HUES6 (cell line): ENCODE results near the gene JAZF1.

Experiments used
- H3K27ac ChIP-seq: 2 replicates; pipeline ENCODE4 v1.7.0; 2013; ENCODE audit warnings: low read depth, mild to moderate bottlenecking, low read length, inconsistent platforms
- H3K27me3 ChIP-seq: 2 replicates; pipeline ENCODE4 v1.6.1; 2013; ENCODE audit warnings: low read length; ENCODE audit not compliant: control insufficient read depth, insufficient read depth
- H3K36me3 ChIP-seq: 2 replicates; pipeline ENCODE4 v1.6.1; 2013; ENCODE audit warnings: low read length; ENCODE audit not compliant: control insufficient read depth, insufficient read depth
- H3K4me1 ChIP-seq: 2 replicates; pipeline ENCODE4 v1.6.1; 2013; ENCODE audit warnings: low read length; ENCODE audit not compliant: control insufficient read depth, insufficient read depth
- H3K4me3 ChIP-seq: 2 replicates; pipeline ENCODE4 v1.5.1; 2013; ENCODE audit warnings: low read depth, low read length
- H3K9ac ChIP-seq: one replicate; pipeline ENCODE4 v1.6.1; 2013; ENCODE audit warnings: mild to moderate bottlenecking, low read length
- H3K9me3 ChIP-seq: 2 replicates; pipeline ENCODE4 v1.6.1; 2013; ENCODE audit warnings: low read depth, low read length; ENCODE audit not compliant: control insufficient read depth, insufficient read depth

Gene JAZF1

DNA sequence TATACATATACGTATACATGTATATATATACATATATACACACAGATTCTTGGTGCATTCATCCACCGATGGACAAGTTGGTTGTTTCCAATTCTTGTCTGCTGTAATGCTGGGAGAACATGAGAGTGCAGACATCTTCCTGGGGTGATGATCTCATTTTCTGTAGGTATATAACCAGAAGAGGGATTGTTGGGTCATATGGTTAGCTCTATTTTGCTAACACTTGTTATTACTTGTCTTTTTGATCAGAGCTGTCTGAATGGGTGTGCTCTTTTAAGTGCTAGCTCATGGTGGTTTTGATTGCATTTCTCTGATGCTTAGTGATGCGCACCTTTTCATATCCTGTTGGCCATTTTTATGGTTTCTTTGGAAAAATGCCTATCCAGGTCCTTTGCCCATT lies 334.2 kb downstream of the JAZF1 start:
- peaks cover 5% of the 10 kb centered on the region; the same call in 1 of the 2 replicates for H3K4me1 ChIP-seq
- H3K36me3 ChIP-seq, result no peaks in the 10 kb centered on the region
- no peaks in the 10 kb centered on the region for H3K27me3 ChIP-seq
- no peaks in the 10 kb centered on the region for H3K9me3 ChIP-seq
- no peak overlapping the region for H3K4me3 ChIP-seq
- H3K9ac ChIP-seq, result no peak overlapping the region
- H3K27ac ChIP-seq, result no peak overlapping the region

DNA sequence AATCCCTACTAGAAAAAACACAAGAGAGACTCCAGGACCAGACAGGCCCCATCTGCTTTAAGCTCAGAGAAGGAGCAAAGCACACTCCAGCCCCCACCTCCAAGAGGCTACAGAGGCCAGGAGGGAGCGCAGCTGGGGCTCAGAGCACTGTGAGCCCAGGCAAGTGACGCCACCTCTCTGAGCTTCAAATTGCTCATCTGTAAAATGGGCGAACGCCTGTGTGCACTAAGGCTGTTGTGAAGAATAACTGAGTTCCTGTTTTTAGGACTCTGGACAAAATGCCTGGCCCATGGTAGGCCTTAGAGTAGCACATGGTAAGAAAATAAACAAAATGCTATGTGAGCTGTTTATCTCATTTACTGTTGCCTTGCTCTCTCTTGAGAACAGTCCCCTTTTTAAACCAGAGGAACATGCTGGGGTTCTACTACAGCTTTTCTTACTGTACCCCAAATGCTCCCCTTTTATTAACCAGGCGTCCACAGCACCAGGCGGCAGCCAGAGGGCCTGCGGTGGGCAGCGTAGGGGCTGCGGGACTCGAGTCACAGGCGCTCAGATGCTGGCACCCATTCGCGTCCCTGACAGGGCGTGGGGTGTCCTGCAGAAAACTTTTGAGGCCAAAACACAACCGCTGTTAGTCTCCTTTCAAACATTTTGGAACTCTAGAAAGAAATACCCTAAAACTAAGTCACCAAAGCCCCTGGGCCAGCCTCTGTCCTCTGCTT lies 336.9 kb downstream of the JAZF1 start:
- Histone ChIP-seq H3K27ac (no peak overlapping the region), H3K27me3 (no peaks in the 10 kb centered on the region), H3K4me3 (no peak overlapping the region), H3K9ac (no peak overlapping the region), H3K4me1 (peaks cover 5% of the 10 kb centered on the region; the same call in 1 of the 2 replicates), H3K9me3 (no peaks in the 10 kb centered on the region), H3K36me3 (peaks cover 9% of the 10 kb centered on the region)

DNA sequence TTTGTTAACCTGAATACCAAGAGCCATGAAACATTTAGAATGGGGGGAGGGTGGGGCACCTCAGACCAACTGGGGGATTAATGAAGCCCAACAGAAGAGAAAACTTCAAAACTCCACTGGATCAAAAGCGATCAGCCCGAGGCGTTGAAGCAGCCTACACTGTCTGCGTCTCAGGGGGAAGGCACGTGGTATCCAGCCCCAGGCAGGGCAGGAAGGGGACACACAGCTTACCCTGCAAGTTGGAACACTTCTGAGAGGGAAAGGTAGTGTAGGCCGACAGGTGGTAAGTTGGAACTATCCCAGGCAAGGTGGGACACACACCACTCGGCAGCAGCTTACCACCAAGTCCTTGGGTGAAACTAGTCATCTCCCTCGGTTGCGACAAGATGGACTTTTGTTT lies 337.7 kb downstream of the JAZF1 start:
- no peak overlapping the region for H3K27ac ChIP-seq
- H3K4me3 ChIP-seq, result no peak overlapping the region
- H3K36me3 ChIP-seq, result peaks cover 9% of the 10 kb centered on the region
- peaks cover 5% of the 10 kb centered on the region; the same call in 1 of the 2 replicates for H3K4me1 ChIP-seq
- H3K9ac ChIP-seq, result no peak overlapping the region
- no peaks in the 10 kb centered on the region for H3K9me3 ChIP-seq
- no peaks in the 10 kb centered on the region for H3K27me3 ChIP-seq

DNA sequence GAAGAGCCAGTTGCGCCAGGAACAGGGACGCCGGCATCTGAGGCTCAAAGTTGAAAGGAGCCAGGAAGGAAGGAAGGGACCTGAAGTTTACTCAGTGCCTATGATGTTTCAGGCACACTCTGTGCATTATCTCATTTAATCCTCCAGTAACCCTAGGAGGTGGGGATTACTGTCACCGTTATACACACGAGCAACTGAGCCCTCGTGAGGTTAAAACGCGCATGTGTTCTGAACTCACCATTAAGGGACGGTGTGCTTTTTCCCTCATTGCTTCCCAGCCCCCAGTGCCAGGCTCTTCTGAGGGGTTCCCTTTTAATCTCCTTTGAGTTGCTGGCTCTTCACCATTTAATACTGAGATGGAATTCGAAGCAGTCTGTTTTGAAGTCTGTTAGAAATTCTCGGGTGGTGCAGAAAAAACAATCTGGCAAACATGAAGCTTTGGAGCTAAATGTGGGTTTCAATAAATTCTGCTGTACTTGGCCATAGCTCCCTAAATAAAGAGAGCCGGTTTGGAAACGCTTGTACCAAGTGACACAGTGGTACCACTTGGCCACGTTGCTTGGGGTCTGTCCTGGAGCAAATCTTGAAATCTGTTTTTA lies 338.4 kb downstream of the JAZF1 start:
- H3K27ac ChIP-seq, result no peak overlapping the region
- no peaks in the 10 kb centered on the region for H3K9me3 ChIP-seq
- H3K9ac ChIP-seq, result no peak overlapping the region
- peaks cover 5% of the 10 kb centered on the region; the same call in 1 of the 2 replicates for H3K4me1 ChIP-seq
- H3K36me3 ChIP-seq, result peaks cover 9% of the 10 kb centered on the region
- no peaks in the 10 kb centered on the region for H3K27me3 ChIP-seq
- no peak overlapping the region for H3K4me3 ChIP-seq

DNA sequence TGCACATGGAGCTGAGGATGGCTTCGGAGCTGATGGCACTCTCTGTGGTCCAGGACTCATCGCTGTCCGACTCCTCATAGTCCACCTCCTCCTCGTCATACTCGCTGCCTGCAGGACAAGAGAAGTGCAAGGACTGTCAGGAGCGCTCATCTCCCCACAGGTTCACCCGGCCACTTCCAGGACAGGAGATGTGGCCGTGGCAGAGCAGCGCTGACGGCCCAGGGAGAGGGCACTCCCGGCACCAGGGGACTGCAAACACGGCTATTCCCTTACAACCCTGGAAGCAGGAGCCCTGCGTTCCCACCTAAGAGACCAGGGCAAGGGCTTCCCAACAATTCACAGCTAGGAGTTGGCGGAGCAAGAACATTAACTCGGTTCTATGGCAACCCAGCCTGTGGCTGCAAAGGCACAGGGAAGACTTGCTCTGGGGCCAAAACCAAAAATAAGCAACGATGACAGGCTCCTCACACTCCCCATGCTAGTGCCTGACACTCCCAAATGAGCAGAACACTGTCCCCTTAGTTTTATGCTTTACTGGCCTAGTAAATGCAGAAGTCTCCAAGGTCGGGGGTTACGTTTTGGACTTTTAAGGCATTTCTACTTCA lies 339.7 kb downstream of the JAZF1 start:
- Histone ChIP-seq H3K4me1 (peaks cover 5% of the 10 kb centered on the region; the same call in 1 of the 2 replicates), H3K36me3 (peaks cover 9% of the 10 kb centered on the region), H3K27ac (no peak overlapping the region), H3K9ac (no peak overlapping the region), H3K9me3 (no peaks in the 10 kb centered on the region), H3K27me3 (no peaks in the 10 kb centered on the region), H3K4me3 (no peak overlapping the region)

DNA sequence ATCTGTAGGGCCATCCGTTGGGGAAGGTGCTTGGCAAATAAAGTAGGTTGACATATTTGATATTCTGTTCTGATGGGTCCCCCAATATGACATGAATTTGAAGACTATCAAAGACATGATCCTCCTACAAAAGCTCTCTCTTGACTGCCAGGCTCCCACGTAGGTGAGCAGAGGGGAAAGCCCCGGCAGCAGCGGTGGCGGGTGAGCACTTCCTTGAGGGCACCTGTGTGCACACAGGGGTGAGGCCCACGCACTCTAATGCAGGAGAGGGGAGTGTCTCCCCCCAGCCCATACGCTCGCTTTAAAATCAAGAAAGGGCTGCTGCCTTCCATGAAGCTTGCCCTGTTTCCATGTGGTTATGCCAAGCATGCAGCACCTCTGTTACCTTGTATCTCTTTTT lies 340.3 kb downstream of the JAZF1 start:
- no peaks in the 10 kb centered on the region for H3K9me3 ChIP-seq
- no peak overlapping the region for H3K9ac ChIP-seq
- peaks cover 9% of the 10 kb centered on the region for H3K36me3 ChIP-seq
- no peak overlapping the region for H3K27ac ChIP-seq
- peaks cover 5% of the 10 kb centered on the region; the same call in 1 of the 2 replicates for H3K4me1 ChIP-seq
- H3K4me3 ChIP-seq, result no peak overlapping the region
- no peaks in the 10 kb centered on the region for H3K27me3 ChIP-seq

DNA sequence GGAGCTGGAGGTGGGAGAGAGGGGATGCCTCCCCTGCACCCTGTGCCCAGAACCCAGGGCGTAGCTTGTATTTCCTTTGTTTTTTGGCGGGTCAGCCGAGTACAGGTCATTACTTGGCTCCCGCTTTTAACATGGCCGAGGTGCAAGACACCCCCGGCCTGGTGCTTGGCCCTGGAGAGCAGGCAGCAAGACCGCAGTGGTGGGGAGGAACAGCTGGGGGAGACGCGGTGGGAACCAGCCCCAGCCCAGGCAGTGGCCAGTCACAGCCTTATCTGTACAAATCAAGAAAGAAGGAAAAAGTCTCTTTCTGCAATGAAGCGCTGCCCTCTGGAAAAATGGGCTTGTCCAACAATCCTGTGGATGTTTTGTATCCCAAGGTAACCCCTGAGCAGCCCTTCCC lies 341.5 kb downstream of the JAZF1 start:
- peaks cover 5% of the 10 kb centered on the region; the same call in 1 of the 2 replicates for H3K4me1 ChIP-seq
- H3K9me3 ChIP-seq, result no peaks in the 10 kb centered on the region
- no peak overlapping the region for H3K27ac ChIP-seq
- H3K9ac ChIP-seq, result no peak overlapping the region
- H3K4me3 ChIP-seq, result no peak overlapping the region
- H3K36me3 ChIP-seq, result peaks cover 9% of the 10 kb centered on the region
- H3K27me3 ChIP-seq, result no peaks in the 10 kb centered on the region

DNA sequence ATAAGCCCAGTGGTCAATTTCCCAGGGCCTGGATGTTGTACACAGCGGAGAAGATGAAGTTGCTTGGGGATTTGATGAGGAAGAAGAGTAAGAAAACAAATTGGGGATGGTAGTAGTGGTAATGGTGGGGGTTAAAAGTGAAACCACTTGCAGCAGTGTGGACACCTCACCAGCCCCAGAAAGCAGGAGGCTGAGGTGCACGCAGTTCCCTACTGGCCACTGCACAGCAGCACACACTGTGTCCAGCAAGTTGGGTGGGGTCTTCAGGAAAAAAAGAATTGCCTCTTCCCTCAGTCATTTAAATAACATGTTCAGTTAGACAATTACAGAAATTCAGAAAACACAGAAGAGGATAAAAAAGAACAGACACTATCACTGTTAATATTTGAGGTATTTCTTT lies 344.1 kb downstream of the JAZF1 start:
- Histone ChIP-seq H3K9me3 (no peaks in the 10 kb centered on the region), H3K9ac (no peak overlapping the region), H3K4me3 (no peak overlapping the region), H3K4me1 (no peaks in the 10 kb centered on the region), H3K27ac (no peak overlapping the region), H3K27me3 (no peaks in the 10 kb centered on the region), H3K36me3 (peaks cover 13% of the 10 kb centered on the region)

DNA sequence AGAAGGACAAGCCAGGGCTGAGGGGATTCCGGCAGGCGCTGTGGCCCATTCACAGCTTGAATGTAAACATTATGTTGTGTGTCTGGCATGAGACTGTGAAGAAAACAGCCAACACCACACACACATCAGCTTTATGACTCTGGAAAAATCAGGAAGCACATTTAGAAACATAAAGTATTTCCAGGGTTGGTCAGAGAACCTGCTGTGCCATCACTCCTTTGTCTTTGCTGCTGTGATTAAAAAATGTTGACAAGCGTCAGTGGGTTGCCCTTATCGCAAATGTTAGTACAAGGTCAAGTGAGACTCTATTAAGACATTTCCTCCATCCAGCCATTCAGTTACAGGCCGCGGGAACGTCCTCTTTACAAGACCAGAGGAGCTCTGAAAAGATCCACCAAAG lies 345.2 kb downstream of the JAZF1 start:
- Histone ChIP-seq H3K27ac (no peak overlapping the region), H3K4me1 (no peaks in the 10 kb centered on the region), H3K27me3 (no peaks in the 10 kb centered on the region), H3K9ac (no peak overlapping the region), H3K36me3 (peaks cover 10% of the 10 kb centered on the region), H3K4me3 (no peak overlapping the region), H3K9me3 (no peaks in the 10 kb centered on the region)

DNA sequence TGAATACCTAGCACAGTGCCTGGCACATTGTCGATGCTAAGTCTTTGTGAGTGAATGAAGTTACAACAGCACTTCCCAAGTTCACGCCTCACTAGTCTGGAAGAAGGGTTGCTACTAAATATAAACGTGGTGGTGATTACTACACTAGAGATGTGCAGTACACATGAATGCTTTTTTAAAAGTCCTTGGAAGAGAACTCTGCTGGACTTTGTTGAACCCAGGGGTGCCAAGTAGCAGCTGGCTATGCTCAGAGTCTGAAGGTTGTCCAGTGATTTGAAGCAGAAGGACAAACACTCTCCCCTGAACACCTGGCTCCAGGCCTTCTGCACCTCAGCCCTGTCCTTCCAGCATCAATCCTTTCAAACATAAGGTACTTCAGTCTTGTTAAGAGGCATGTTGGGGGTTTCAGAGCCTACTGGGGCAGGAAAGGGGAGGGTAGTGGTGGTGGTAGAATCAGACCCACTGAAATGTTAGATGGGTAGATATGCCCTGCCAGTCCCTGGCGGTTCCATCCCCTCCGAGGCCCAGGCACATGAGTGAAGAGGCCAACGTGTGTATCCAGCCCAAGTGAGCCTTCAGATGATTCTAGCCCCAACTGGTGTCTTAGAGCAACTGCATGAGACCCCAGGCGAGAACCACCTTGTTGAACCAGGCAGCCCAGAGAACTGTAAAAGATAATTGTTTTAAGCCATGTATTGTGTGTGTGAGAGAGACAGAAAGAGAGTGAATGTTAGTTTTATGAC lies 346.2 kb downstream of the JAZF1 start:
- Histone ChIP-seq H3K36me3 (peaks cover 4% of the 10 kb centered on the region), H3K27me3 (no peaks in the 10 kb centered on the region), H3K4me3 (no peak overlapping the region)

DNA sequence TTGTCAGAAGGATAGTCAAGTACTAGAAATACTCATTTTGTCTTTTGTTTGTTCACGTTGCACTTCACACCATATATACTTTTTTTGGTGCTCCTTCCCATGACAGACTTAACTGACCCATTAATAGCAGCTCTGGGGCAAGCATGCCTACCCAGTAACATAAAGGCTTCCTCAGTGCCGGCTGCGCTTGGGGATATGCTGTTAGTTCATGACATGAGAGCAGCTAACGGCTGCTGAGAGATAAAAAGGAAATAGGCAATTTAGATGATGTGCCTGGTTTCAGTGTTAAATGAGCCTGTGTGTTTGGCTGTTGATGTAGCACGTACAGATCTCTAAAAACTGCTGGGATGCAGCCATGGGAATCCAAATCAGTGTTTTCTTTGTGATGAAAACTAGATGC lies 354.2 kb downstream of the JAZF1 start:
- Histone ChIP-seq H3K4me1 (no peaks in the 10 kb centered on the region), H3K27me3 (no peaks in the 10 kb centered on the region), H3K9me3 (no peaks in the 10 kb centered on the region), H3K36me3 (0 out of 2 replicates have a peak, but pooled peaks cover 6% of the 10 kb centered on the region), H3K9ac (no peak overlapping the region), H3K27ac (no peak overlapping the region), H3K4me3 (no peak overlapping the region)

More for the DNA sequence above, 346.2 kb downstream of the JAZF1 start:
- no peaks in the 10 kb centered on the region for H3K9me3 ChIP-seq
- no peak overlapping the region for H3K9ac ChIP-seq
- H3K4me1 ChIP-seq, result no peaks in the 10 kb centered on the region
- no peak overlapping the region for H3K27ac ChIP-seq
